Activated CD4-positive, alpha-beta T cell treated with anti-CD3 and anti-CD28 coated beads for 24 hours (primary cell): ENCODE data around the gene CAVIN3.

Source experiments
- DNase-seq, 2 donors: peaks; one replicate each; pipeline ENCODE4 v3.0.0-alpha.2; 2020; ENCODE audit warnings: low read depth in 2 of 2

Gene CAVIN3

GRCh38 chr11:6270584-6271246, 49.6 kb downstream of the CAVIN3 start:
- DNase-seq = no peak

- no peak for DNase-seq
Measured at GRCh38 chr11:6269994-6270393, 50.3 kb downstream of the CAVIN3 start.
